SIG-M5 treated with dmso at 0.1 percent for 504 hours (cell line): Measurements from ENCODE around the gene TMEM255B.

ENCODE experiments used
- DNase-seq: peaks from one replicate; lab custom pipeline; 2025; ENCODE audit not compliant: unreplicated experiment; lab: John Stamatoyannopoulos, UW

TMEM255B gene

DNA sequence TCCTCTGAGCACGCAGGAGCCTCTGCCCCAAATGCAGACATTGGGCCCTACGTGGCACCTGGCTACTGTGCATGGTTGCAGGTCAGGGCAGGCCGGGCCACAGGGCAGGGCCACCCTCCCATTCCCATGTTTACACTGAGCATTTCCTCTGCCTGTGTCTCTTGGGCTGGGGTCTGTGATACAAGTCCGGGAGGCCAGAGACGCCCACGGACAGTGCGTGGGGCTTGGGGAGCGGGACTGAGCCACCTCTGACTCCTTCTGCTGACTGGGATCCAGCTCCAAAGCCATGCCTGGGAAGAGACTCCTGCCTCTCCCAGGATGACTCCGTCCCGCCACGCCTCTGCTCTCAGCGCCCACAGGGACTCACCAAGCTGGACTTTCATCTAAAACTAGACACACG lies 86.0 kb downstream of the TMEM255B start:
- no peak for DNase-seq

DNA sequence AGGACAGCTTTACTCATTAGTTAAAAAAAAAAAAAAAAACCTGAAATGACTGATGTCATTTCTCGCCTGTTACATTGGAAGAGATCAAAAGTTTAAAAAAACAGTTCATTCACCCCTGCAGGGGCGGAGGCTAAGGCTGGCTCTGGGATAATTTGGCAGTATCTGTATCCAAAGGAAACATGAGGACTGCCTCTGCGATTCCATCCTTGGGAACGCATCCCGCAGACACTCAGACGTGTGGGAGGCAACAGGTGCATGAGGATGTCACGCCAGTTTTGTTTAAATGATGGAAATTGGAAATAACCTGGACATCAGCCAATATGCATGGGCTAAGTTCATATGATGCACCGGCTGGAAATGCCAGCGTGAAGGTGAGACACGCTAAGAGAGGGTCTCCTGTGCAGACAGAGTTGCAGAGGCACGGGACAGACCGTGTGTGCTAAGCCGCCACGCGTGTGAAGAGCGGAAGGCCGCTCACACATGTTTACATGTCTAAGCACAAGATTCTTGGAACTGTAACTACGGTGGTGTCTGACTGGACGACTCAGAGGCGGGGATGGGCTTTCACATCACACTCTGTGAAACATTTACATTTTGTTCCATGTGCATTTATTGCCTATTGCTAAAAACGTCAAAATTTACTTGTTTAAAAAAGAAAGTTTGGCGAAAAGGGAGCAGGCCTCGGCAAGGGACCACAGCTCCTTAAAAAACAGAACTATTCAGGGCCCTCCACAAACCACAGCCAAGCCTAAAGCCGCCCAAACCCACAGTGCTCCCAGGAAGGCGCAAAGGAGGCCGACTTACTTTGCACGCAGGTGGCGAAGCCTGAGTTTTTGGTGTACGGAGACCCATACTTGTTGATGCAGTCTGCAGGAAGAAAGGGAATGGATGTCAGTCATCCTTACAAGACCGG lies 87.0 kb downstream of the TMEM255B start:
- DNase-seq, result no peak

DNA sequence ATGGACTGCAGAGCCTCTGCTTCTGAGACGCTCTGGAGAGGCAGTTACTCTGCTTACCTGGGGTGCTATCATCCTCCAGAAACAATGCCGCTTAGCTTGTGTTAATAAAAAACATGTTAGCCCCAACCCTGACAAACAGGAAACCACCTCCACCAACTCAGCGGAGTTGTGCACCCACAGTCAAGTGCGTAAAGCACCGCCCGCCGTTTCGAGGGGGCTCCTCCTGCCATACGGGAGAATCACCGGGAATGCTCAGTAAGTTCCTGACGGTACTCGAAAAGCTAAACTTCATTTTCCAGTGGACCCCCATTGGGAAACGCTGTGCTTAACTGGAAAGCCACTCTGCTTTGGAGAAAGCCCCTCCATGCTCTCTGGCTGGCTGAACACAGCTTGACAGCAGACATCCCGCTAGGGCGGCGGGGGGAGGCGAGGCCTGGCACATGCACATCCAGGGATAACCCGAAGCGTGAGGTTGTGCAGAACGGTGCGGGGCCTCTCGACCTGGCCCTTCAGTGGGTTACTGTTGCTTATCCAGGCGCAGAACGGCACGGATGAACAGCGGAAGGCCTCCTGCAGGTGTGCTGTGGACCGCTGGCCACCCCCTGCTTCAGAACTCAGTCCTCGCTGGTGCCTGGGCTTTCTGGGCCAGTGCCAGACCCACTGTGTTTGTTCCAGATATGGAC lies 87.8 kb downstream of the TMEM255B start:
- DNase-seq, result no peak

DNA sequence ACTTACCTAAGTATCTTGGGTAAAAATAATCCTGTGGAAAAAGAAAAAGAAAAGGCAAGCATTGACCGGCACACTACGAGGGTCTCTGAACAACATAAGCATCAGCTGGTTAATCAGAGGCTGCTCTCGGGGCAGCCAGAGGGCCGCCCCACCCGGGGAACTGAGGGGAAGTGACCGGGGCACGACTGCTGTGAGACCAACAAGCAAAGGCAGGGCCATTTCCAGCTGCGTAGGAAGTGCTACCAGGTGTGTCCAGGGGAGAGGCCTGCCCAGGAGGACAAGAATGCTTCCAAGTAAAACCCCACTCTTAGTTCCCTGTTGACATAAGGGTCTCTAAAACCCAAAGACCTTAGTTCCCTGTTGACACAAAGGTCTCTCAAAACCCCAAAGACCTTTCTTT lies 89.0 kb downstream of the TMEM255B start:
- no peak for DNase-seq

DNA sequence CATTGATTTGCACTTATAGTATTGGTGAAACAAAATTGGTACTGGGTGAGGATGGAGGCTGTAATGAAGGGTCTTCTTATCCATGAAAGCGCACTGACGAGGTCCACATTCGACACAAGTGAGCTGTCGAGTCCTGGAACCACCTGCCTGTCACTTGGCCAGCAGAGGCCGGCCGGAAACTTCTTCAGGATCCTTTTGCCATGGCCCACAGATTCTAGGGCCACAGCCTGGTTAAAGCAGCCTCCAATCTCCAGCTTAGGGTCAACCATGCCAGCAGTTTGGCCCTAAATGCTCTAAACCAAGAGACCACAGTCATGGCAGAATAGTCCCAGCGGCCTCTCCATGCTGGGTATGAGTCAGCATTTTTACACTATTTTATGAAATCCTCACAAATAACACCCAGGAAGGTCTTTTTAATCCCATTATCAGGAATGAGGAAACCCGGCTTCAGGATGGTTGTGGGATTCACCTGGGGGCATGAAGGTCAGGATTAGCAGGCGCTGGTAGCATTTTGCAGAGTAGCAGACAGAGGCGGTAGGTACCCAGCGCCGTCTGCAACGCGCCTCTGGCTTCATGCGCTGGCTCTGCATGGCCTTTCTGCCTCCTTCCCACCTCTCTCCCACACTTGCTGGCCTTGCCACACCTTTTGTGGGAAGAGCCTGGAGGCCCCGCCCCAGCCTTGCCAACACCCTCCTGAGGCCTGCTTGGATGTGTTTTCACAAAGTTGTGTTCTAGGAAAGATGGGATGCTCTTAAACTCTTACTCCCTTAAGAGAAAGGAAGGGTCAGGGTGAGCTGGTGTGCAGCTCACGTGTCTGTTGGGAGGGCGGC lies 89.6 kb downstream of the TMEM255B start:
- no peak for DNase-seq

DNA sequence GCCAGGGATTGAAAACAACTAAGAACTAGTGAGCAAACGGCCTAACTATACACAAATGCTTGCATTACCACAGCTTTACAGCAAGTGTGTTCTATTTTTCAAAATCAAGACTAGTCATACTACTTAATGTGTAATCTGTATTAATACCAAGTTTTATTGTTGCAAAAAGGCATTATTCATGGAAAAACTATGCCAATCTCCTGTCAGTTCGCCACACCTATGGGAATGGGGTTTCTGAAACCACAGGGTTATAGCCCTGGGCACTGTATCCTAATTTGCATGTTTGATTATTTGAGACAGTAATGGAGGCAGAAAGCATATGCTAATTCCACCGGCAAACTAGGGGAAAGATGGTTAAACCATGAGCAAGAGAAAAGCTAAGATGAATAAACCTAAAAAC lies 90.5 kb downstream of the TMEM255B start:
- DNase-seq, result no peak

DNA sequence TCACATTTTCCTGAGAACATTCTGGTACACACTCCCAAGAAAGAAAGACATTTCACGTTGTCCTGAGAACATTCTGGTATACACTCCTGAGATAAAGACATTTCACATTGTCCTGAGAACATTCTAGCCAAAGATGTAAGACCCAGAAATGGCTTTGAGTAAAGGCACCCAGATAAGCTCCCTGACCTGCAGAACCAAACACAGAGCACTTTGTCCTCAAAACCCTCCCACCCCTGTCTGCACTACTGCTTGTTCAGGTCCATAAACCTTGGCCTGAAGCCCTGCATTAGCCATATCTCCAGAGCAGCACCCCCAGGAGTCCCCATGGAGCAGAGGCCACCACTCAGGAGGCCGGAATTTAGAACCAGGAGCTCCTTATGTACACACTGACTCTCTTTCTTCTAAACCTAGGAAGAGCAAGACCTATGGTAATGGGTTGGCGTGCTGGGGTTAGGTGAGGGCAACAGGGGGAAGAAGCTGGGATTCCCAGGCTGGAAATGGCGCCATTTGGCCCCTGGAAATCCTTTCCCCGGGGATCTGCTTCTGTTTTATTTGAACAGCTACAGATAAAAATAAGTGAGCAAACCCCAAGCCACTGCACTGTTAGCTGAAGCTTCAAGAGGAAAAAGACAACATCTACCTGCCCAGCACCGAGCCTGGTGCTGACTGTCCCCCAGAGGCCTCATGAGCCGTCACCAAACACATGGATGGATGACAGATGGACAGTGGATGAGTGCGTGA lies 91.1 kb downstream of the TMEM255B start:
- DNase-seq, result no peak

DNA sequence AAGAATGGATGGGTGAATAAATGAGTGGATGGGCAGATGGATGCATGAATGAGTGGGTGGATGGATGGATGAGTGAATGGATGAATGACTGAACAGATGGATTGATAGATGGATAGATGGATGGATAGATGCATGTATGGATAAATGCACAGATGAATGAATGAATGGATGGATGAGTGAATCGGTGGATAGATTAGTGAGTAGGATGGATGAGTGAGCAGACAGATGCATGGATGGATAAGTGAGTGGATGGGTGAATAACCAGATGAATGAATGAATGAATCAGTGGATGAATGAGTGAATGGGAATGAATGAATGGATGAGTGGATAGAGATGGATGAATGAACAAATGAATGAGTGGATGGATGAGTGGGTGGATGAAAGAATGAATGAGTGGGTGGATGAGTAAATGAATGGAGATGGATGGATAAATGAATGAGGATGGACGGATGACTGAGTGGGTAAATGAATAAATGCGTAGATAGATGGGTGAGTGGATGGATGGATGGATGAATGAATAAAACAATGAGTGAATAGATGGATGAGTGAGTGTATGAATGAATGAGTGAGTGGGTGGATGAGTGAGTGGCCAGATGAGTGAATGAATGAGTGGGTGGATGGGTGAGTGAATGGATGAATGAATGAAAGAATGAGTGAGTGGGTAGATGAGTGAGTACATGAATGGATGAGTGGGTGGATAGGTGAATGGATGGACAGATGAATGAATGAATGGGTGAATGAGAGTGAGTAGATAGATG lies 91.9 kb downstream of the TMEM255B start:
- no peak for DNase-seq

DNA sequence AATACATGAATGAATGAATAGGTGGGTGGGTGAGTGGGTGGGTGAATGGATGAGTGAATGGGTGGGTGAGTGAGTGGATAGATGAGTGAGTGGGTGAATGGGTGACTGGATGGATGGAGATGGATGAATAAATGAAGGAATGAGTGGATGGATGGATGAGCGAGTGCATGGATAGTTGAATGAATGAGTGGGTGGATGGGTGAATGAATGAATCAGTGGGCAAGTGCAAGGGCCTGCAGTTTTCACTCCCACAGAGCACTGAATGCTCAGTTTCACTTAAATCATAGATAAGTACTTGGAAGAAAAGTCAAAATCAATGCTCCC lies 92.4 kb downstream of the TMEM255B start:
- no peak for DNase-seq

DNA sequence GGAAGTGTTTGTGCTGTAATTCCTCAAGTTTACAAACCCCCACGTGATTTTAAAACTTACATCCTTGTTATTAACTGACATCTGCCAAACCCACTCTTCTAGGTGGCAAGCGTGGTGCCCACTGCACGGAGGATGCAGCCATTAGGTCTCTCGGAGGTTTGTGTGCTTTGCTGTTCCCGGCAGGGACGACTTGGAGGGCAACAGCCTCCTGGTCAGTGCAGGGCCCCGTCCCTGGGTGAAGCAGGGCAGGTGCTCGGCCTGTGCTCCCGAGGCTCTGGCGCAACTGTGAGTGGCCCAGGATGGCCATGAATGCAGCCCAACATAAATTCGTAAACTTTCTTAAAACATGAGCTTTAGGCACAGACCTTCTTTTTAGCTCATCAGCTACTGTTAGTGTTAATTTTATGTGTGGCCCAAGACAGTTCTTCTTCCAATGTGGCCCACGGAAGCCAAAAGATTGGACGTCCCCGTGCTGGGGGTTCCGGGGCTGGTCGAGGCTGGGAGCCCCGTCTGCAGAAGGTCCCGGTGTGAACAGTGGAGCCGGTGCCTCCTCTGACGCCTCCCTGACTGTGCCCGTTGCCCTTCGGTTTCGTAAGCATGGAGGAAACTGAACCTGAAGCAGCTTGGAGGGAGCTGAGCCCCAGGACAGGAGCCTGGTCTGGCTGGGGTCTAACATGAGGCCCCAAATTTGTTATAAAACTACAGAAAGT lies 93.0 kb downstream of the TMEM255B start:
- no peak for DNase-seq

DNA sequence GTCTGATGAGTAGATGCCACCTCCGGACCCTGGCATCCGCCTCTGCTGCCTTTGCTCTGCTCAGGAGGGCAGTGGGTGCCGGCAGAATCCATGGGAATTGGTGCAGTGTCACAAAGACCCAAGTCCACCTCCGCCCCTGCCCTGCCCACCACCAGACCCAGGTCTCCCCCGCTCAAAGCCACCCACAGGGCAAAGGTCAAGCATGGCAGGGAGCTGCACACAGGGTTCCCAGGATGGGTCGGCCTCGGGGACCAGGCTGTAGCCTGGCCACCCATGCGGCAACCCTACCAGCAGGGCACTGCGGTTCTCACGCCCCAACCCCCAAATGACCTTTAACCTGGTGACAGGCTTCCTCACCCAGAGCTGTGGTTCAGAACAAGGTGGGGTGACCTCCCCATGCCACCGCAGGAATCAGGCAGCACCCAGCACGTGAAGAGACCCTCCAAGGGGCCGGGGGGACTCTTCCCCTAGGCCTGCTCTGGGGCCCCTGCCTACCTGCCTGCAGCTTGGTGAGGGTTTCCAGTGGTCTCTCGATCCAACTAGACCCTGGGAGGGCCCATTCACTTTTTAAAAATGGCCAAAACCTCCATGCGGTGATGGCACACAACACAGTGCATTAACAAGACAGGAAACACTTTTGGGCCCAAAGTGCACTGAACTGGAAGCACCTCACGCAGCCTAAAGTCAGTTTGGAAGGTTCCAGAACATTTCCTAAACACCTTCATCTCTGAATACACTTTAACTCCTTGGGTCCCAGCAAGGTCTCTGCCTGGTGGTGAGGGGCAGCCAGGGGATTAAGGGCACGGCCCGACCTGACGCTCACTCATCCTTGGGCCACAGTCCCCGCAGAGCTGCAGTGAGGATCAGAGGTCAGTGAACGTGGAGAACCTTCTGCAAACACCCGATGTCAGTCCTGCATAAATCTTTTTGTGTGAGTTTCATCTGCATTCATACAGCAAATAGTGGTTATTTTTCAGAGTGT lies 93.8 kb downstream of the TMEM255B start:
- DNase-seq, result no peak

DNA sequence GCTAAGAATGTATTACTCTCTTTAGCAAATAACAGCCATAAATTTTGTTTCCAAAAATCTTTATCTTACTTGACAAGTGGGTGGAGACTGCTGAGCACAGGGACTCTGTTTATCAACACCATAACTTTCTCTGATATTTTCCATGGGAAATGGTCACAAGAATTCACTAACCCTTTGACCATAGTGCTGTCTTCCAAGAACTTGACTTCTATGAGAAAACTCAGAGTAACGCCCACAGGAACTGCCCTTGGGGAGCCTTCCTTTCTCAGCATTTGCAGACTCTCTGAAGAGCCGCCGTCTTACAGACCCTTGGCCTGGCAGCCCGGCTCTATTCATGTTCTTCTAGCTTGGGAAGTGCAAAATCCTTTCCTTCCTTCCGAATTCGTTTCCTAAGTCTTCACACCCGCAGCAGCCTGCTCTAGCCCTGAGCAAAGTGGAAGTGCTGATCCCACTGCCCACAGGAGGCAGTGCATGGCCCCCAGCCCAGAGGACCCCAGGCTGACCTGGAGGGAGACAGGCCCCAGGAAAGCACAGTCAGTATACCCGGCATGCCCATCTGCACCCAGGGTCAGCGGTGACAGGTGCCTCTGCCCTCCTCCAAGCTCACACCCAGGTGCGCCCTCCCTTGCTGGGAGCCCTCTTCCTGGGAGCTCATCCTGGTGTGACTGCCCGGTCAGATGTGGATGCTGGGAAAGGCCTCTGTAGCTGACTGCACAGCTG lies 94.7 kb downstream of the TMEM255B start:
- no peak for DNase-seq

DNA sequence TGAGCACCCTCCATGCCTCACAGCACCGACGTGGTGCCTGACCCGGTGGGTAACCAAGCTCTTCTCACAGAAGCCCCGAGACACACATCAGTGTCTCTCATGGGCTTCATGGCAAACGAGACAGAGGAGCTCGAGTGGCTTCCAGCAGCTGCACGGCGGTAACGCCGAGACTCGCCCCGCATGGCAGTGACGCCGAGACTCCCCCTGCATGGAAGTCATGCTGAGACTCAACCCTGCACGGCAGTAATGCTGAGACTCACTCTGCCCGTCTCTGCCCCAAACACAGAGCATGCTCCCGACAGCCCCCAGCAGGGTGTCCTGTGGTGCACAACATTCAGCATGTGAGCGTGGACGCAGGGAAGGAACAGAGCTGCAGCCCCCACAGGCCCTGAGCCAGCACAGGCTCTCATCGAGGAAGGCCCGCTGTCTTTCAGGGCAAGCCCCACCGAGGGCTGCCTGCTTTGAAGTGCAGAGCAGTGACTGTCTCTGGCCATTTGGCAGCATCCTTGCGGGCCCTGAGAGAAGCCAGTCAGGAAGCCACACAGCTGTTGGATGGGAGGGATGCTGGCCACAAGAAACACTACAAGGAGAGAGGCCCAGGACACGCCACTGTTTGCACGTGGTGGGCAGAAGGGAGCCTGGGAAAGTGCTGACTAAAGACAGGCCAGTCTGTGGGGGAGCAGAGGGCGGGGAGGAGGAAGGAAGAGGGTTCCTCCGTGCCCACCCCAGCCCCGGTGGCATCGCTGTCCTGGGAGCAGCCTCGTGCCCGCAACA lies 95.4 kb downstream of the TMEM255B start:
- no peak for DNase-seq

DNA sequence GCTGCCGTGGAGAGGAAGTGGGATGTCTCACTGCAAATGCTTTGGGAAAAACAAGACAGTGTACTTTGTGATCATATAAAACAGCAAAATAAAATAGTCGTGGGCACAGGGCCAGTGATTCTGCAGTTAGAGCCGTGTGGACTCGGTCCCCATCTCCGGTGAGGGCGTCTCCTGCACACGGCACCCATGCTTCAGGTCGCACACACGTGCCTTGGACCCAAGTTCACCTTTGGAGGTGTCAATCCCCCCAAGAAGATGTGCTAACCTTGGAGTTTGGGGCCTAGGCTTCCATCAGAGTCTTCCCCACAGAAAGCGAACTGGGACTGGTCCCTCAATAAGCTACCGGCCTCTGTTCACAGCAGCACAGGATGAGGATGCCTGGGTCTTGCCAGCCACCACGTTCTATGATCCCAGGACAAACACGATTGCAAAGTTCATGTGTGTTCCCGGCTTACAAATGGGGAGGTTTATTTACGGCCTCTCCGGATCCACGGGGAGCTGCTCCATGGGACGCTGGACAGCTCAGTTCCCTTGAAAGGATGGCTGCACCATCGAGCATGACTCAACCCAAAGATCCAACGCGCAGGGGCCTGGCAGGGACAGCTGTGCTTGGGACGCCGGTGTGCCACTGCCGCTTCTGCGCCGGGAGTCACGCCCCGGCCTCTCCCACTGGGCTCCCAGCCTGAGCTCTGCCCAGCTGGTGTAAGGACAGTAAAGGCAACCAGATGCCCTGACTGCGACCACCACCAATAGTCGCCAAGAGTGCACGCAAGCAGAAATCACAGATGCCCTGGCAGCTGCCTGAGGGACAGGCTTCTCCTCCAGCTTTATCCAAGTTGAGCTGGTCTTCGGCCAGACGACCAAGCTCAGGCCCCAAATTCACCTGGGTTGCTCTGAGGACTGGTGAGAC lies 96.2 kb downstream of the TMEM255B start:
- DNase-seq, result no peak

DNA sequence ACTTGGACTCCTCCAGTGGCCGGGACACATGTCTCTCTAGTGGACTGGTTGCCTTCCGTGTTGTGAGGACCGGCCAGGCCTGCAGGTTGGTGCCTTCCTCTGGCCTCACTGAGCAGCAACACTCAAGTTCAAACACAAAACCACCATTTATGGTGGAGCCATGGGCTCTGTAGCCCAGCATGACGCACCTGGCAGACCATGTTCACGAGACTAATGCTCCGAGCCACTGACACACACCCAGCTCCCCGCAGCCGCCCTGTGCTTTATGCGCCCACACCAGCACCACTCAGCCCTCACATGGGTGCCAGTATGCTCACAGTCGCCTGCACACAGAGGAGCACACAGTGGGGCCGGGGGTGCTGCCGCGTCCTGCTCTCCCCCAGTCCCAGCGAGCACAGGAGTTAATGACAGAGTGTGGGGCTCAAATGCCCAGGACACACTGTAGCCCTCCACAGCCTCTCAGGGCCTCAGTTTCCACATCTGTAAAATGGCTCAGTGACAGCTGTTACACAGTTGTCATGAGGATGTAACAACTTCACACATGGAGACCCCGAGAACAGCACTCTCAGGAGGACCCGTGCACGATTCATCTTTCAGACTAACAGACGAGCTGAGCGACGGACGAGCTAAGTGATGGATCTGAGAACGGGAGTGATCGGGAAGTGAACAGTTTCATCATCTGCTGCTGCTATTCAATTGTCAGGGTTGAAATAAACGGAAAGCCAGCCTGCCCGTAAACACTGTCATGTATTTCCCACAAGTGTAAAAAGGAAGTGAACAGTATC lies 97.1 kb downstream of the TMEM255B start:
- no peak for DNase-seq
